Smooth muscle cell (in vitro differentiated cells): Measurements from ENCODE around the gene PDLIM5. TPM values are rescaled to one million over a fixed set of nuclear protein-coding genes. Genes with fewer than 3 reads are reported as not detected.

Experiments
- DNase-seq: peaks from one replicate; lab custom pipeline; 2025; ENCODE audit not compliant: unreplicated experiment; lab: John Stamatoyannopoulos, UW
- H2AFZ ChIP-seq: fragments of 200-600 bp; sonication (generic); 2 replicates; pipeline ENCODE4 v1.6.0; 2016; ENCODE audit warnings: antibody characterized with exemption, low read depth, mild to moderate bottlenecking
- H3F3A ChIP-seq: fragments of 200-600 bp; sonication (generic); 2 replicates; pipeline ENCODE4 v1.6.0; 2017; ENCODE audit warnings: antibody characterized with exemption, low read depth
- H3K27ac ChIP-seq: fragments of 200-600 bp; sonication (generic); 2 replicates; pipeline ENCODE4 v1.5.1; 2016; ENCODE audit warnings: low read depth, mild to moderate bottlenecking
- H3K27me3 ChIP-seq: fragments of 200-600 bp; sonication (generic); 2 replicates; pipeline ENCODE4 v1.6.1; 2016; ENCODE audit warnings: low read depth, mild to moderate bottlenecking
- H3K36me3 ChIP-seq: fragments of 200-600 bp; sonication (generic); 2 replicates; pipeline ENCODE4 v1.5.1; 2016; ENCODE audit warnings: low read depth
- H3K4me1 ChIP-seq: fragments of 200-600 bp; sonication (generic); 2 replicates; pipeline ENCODE4 v1.5.1; 2016; ENCODE audit warnings: low read depth
- H3K4me2 ChIP-seq: fragments of 200-600 bp; sonication (generic); 2 replicates; pipeline ENCODE4 v1.6.0; 2016; ENCODE audit warnings: mild to moderate bottlenecking
- H3K4me3 ChIP-seq: fragments of 200-600 bp; sonication (generic); 2 replicates; pipeline ENCODE4 v1.5.1; 2016; ENCODE audit warnings: mild to moderate bottlenecking
- H3K79me2 ChIP-seq: fragments of 200-600 bp; sonication (generic); 2 replicates; pipeline ENCODE4 v1.6.0; 2016; ENCODE audit warnings: low read depth, mild to moderate bottlenecking
- H3K9ac ChIP-seq: fragments of 200-600 bp; sonication (generic); 2 replicates; pipeline ENCODE4 v1.6.0; 2016; ENCODE audit warnings: low read depth
- H3K9me3 ChIP-seq: fragments of 200-600 bp; sonication (generic); replicated peaks from 2 replicates; pipeline ENCODE4 v1.5.1; 2016; ENCODE audit warnings: low read depth
- H4K20me1 ChIP-seq: fragments of 200-600 bp; sonication (generic); 2 replicates; pipeline ENCODE4 v1.6.0; 2016; ENCODE audit warnings: low read depth
- CTCF ChIP-seq: fragments of 200-600 bp; sonication (generic); IDR thresholded peaks from 2 replicates; pipeline ENCODE4 v1.5.1; 2017; ENCODE audit warnings: borderline replicate concordance, mild to moderate bottlenecking, antibody characterized with exemption; ENCODE audit not compliant: insufficient read depth, poor library complexity, severe bottlenecking
- WGBS: methylation state at CpG from one replicate; pipeline ENCODE4 v1.1.7; 2016; ENCODE audit warnings: low lambda C conversion rate; 5-methylcytosine and 5-hydroxymethylcytosine counted together
- polyA plus RNA-seq: library from polyadenylated mRNA; unstranded; fragments of >200 nt; fragmentation: Nextera tagmentation; extraction: Ambion mirVana; gene quantifications from 2 replicates; pipeline ENCODE4 v1.2.1, GENCODE V29; 2016
- total RNA-seq: library from RNA; depleted of rRNA; stranded (reverse); fragments of >200 nt; gene quantifications from 2 replicates; pipeline ENCODE4 v1.2.3, GENCODE V29; 2014

PDLIM5 gene
- total and polyA plus RNA-seq, 2 experiments from 2014 or later = 129 to 150 TPM

- Histone ChIP-seq H3K27me3 (no peaks in the 10 kb centered on the region), H3F3A (no peaks in the 10 kb centered on the region), H2AFZ (no peak overlapping the region), H3K4me1 (peaks cover 51% of the 10 kb centered on the region), H3K36me3 (peaks cover 9% of the 10 kb centered on the region), H3K9me3 (no peaks in the 10 kb centered on the region), H3K9ac (no peak overlapping the region), H3K27ac (peak overlapping the region; percentile 0), H3K4me2 (no peak overlapping the region), H3K4me3 (no peak overlapping the region), H3K79me2 (peaks cover 100% of the 10 kb centered on the region), H4K20me1 (peaks cover 96% of the 10 kb centered on the region)
- no peak for DNase-seq
- no peak for TF ChIP-seq CTCF
- 72% methylated on average over 4 of the region's 4 CpGs for WGBS
Measured at GRCh38 chr4:94459462-94460161, 7.9 kb downstream of the PDLIM5 start.

- Histone ChIP-seq H3F3A (peaks cover 5% of the 10 kb centered on the region), H3K9ac (no peak overlapping the region), H3K79me2 (peaks cover 100% of the 10 kb centered on the region), H3K4me2 (no peak overlapping the region), H3K9me3 (no peaks in the 10 kb centered on the region), H4K20me1 (peaks cover 95% of the 10 kb centered on the region), H3K27me3 (no peaks in the 10 kb centered on the region), H3K27ac (no peak overlapping the region), H3K36me3 (peaks cover 4% of the 10 kb centered on the region), H2AFZ (no peak overlapping the region), H3K4me1 (peaks cover 38% of the 10 kb centered on the region), H3K4me3 (no peak overlapping the region)
- DNase-seq = no peak
- WGBS = 99% methylated on average over 2 of the region's 2 CpGs
- no peak for TF ChIP-seq CTCF
Measured at GRCh38 chr4:94461506-94461905, 9.8 kb downstream of the PDLIM5 start.

- no peak for TF ChIP-seq CTCF
- H3K4me3 ChIP-seq = no peak overlapping the region
- peaks cover 28% of the 10 kb centered on the region for H3K4me1 ChIP-seq
- no peaks in the 10 kb centered on the region for H3K27me3 ChIP-seq
- no peak overlapping the region for H3K9ac ChIP-seq
- peaks cover 100% of the 10 kb centered on the region for H3K79me2 ChIP-seq
- H3F3A ChIP-seq = peaks cover 5% of the 10 kb centered on the region
- DNase-seq = no peak
- H2AFZ ChIP-seq = no peak overlapping the region
- H3K27ac ChIP-seq = peak overlapping the region; percentile 66
- no peaks in the 10 kb centered on the region for H3K9me3 ChIP-seq
- no peaks in the 10 kb centered on the region for H3K36me3 ChIP-seq
- no peak overlapping the region for H3K4me2 ChIP-seq
- peaks cover 94% of the 10 kb centered on the region for H4K20me1 ChIP-seq
- 68% methylated on average over 1 of the region's 1 CpG for WGBS
Measured at GRCh38 chr4:94462572-94462971, 10.8 kb downstream of the PDLIM5 start.

- peaks cover 5% of the 10 kb centered on the region for H3F3A ChIP-seq
- TF ChIP-seq CTCF = no peak
- H3K79me2 ChIP-seq = peaks cover 100% of the 10 kb centered on the region
- peaks cover 16% of the 10 kb centered on the region for H3K4me1 ChIP-seq
- peaks cover 93% of the 10 kb centered on the region for H4K20me1 ChIP-seq
- no peak overlapping the region for H3K4me3 ChIP-seq
- no peak overlapping the region for H2AFZ ChIP-seq
- peak overlapping the region; percentile 66 for H3K27ac ChIP-seq
- no peaks in the 10 kb centered on the region for H3K36me3 ChIP-seq
- peak overlapping the region; percentile 40 for H3K9ac ChIP-seq
- H3K27me3 ChIP-seq = no peaks in the 10 kb centered on the region
- no peak overlapping the region for H3K4me2 ChIP-seq
- H3K9me3 ChIP-seq = no peaks in the 10 kb centered on the region
- 86% methylated on average over 1 of the region's 1 CpG for WGBS
- no peak for DNase-seq
Measured at GRCh38 chr4:94463771-94464170, 12.0 kb downstream of the PDLIM5 start.
